GM12872 (cell line): ENCODE results near the gene DHCR24.

Source experiments
- TF ChIP-seq, protein P1 (sequence below): IDR thresholded peaks from 3 replicates; pipeline ENCODE4 v1.5.1; 2011; ENCODE audit warnings: low read depth, mild to moderate bottlenecking, low read length, moderate library complexity; ENCODE audit not compliant: insufficient read depth

DHCR24 gene

DNA sequence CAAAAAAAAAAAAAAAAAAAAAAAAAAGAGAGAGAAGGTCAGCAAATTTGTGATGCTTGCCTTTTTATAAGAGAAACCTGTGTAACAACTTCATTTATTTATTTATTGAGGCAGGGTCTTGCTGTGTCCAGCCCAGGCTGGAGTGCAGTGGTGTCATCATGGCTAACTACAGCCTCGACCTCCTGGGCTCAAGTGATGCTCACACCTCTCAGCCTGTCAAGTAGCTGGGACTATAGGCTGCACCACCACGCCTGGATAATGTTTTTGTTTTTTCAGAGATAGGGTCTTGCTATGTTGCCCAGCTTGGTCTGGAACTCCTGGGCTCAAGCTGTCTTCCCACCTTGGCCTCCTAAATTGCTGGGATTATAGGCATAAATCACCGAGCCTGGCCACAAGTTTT is 42.4 kb downstream of the DHCR24 start:
- TF ChIP-seq, protein P1, sequence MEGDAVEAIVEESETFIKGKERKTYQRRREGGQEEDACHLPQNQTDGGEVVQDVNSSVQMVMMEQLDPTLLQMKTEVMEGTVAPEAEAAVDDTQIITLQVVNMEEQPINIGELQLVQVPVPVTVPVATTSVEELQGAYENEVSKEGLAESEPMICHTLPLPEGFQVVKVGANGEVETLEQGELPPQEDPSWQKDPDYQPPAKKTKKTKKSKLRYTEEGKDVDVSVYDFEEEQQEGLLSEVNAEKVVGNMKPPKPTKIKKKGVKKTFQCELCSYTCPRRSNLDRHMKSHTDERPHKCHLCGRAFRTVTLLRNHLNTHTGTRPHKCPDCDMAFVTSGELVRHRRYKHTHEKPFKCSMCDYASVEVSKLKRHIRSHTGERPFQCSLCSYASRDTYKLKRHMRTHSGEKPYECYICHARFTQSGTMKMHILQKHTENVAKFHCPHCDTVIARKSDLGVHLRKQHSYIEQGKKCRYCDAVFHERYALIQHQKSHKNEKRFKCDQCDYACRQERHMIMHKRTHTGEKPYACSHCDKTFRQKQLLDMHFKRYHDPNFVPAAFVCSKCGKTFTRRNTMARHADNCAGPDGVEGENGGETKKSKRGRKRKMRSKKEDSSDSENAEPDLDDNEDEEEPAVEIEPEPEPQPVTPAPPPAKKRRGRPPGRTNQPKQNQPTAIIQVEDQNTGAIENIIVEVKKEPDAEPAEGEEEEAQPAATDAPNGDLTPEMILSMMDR: no peak

DNA sequence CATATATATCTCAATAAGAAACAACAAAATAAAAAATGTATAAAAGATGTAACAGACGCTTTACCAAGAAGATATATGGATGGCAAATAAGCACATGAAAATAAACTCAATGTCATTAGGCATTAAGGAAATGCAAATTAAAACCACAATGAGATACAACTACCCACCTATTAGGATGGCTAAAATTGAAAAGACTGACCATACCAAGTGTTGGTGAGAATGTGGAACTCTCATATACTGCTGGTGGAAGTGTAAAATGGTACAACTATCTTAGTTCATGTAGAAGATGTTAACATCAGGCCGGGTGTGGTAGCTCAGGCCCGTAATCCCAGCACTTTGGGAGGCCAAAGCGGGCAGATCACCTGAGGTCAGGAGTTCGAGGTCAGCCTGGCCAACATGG is 43.5 kb downstream of the DHCR24 start:
- TF ChIP-seq, protein P1: no peak

GRCh38 chr1:54842963-54843362 is 44.0 kb downstream of the DHCR24 start:
- TF ChIP-seq, protein P1: no peak

- TF ChIP-seq, protein P1: no peak
Observed at GRCh38 chr1:54842206-54842915, 44.6 kb downstream of the DHCR24 start.

DNA sequence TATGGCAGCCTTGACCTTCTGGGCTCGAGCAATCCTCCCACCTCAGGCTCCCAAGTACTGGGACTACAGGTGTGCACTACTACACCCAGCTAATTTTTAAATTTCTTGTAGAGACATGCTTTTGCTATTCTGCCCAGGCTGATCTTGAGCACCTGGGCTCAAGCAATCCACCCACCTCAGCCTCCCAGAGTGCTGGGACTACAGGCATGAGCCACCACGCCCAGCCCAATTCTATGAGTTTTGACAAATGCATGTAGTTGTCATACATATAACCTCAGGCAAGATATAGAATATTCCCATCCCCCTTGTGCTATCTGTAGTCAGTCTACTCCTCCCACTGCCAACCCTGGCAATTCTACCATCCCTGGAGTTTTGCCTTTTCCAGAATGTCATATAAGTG is 47.2 kb downstream of the DHCR24 start:
- TF ChIP-seq, protein P1: no peak

DNA sequence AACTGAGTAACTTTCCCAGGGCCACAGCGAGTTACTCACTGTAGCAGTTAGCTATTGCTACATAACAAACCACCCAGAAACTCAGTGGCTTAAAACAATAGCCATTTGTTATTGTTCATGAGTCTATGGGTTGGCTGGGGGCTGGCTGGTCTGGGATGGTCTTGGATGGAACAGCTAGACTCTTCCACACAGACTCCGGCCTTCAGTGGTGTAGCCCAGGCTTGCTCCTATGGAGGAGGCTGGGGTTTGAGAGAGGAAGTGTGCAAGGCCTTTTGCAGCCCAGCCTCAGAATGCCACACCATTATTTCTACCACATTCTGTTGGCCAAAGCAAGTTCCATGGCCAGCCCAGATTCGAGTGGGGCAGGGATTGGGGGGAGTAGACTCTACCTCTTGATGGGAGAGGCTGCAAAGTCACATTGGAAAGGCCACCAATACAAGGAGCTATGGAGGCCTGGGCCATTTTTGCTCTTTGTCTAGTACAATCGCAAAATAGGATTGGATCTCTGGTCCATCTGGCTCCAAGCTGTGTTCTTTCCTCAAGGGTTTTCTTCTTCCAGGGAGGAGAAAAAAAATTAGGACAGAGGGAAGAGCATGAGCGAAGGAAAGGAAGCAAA is 48.3 kb downstream of the DHCR24 start:
- TF ChIP-seq, protein P1: no peak

- TF ChIP-seq, protein P1: no peak
Observed at GRCh38 chr1:54837002-54837853, 49.8 kb downstream of the DHCR24 start.
